HepG2 (cell line): ENCODE measurements around the gene CLTCL1.

Experiments used
- CREB1 ChIP-seq, 2 experiments: fragments of 450-650 bp in 1 of 2; IDR thresholded peaks; 2 replicates each; pipeline ENCODE4 v1.6.1; 2016 to 2017; ENCODE audit warnings: control low read depth in 1 of 2, mild to moderate bottlenecking in 1 of 2, missing compliant biosample characterization in 1 of 2, missing genetic modification characterization in 1 of 2
- EP300 ChIP-seq, 3 experiments: sonication (generic) in 1 of 3; formaldehyde crosslinking in 1 of 3; IDR thresholded peaks; 2 replicates each; pipeline versions ENCODE4 v1.5.1 to v1.6.1; 2011 to 2020; ENCODE audit warnings: low read depth in 2 of 3, low read length in 2 of 3, borderline replicate concordance in 1 of 3, improper control_type of control experiment in 1 of 3, mild to moderate bottlenecking in 1 of 3, missing genetic modification reagents in 1 of 3, moderate library complexity in 1 of 3
- TBP ChIP-seq: sonication (generic); formaldehyde crosslinking; IDR thresholded peaks from 2 replicates; pipeline ENCODE4 v1.5.0; 2020; ENCODE audit warnings: missing genetic modification reagents
- TP53 ChIP-seq: sonication (generic); formaldehyde crosslinking; conservative IDR thresholded peaks from 2 replicates; pipeline ENCODE4 v1.4.0; 2020; ENCODE audit warnings: missing genetic modification reagents
- TF ChIP-seq, protein P1 (sequence below): sonication (generic); formaldehyde crosslinking; IDR thresholded peaks from 2 replicates; pipeline ENCODE4 v1.5.0; 2020; ENCODE audit warnings: mild to moderate bottlenecking, missing genetic modification reagents, moderate library complexity

DNA sequence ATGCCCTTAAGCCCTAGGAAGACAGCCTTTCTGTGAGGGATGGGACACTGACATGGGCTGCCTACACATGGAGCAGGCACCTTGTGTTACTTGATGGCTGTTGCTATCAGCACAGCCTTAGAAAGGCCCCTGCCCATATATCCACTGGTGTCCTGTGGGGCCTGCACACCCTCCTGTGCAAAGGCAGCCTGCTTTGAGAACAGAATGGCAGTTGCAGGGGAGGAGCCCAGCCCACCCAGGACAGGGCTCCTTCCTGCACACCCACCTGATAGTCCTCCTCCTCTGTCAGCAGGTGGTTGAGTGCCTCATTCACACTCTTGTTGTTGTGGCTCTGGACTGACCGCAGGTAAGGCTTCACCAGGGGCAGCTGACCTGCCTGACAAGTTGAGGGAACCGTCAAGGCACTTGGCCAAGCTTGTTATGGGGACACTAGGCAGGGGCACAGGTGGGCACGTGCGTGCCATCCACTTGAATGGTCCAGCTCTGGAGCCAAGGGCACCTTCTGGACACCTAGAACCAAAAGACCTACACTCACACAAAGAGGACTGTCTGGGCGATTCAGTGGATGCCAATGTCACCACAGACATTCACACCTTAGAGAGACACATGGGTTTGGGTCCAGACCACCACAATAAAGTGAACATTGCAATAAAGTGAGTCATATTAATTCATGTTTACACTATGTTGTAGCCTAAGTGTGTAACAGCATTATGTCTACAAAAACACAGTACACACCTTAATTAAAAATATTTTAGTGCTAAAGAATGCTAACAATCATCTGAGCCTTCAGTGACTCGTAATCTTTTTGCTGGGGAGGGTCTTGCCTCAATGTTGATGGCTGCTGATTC lies 103.6 kb downstream of the CLTCL1 start:
- TF ChIP-seq EP300 (IDR thresholded peaks at IDR 0.05; ENCODE audit: low read depth in 2 of 2, low read length in 2 of 2), result no peak
- no peak for TF ChIP-seq EP300 (CRISPR knock-in tag; IDR thresholded peaks at IDR 0.05; ENCODE audit: borderline replicate concordance)
- TF ChIP-seq, protein P1, sequence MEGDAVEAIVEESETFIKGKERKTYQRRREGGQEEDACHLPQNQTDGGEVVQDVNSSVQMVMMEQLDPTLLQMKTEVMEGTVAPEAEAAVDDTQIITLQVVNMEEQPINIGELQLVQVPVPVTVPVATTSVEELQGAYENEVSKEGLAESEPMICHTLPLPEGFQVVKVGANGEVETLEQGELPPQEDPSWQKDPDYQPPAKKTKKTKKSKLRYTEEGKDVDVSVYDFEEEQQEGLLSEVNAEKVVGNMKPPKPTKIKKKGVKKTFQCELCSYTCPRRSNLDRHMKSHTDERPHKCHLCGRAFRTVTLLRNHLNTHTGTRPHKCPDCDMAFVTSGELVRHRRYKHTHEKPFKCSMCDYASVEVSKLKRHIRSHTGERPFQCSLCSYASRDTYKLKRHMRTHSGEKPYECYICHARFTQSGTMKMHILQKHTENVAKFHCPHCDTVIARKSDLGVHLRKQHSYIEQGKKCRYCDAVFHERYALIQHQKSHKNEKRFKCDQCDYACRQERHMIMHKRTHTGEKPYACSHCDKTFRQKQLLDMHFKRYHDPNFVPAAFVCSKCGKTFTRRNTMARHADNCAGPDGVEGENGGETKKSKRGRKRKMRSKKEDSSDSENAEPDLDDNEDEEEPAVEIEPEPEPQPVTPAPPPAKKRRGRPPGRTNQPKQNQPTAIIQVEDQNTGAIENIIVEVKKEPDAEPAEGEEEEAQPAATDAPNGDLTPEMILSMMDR (CRISPR knock-in tag), result no peak
- TF ChIP-seq TBP, result no peak
- no peak for TF ChIP-seq CREB1 (IDR thresholded peaks at IDR 0.05)
- no peak for TF ChIP-seq CREB1 (CRISPR knock-in tag; IDR thresholded peaks at IDR 0.05)
- TF ChIP-seq TP53 (CRISPR knock-in tag), result no peak
